CD4-positive, CD25-positive, alpha-beta regulatory T cell (primary cell): ENCODE results near the gene NOP9. TPM values are rescaled to one million over a fixed set of nuclear protein-coding genes. Genes with fewer than 3 reads are reported as not detected.

Experiments used
- ATAC-seq, 2 donors: fragments of 150-1000 bp; cut with Tn5 transposase; one replicate each; pipeline ENCODE4 v1.10.0; 2021; ENCODE audit warnings: low read depth in 2 of 2, moderate number of reproducible peaks in 2 of 2, moderate library complexity in 1 of 2
- DNase-seq, 3 donors: peaks; one replicate each; pipeline versions ENCODE4 v3.0.0 to v3.0.0-alpha.2; 2012 to 2022; ENCODE audit warnings: mixed read lengths in 1 of 3
- H3K27ac ChIP-seq: one replicate; pipeline ENCODE4 v1.7.0; 2013; ENCODE audit warnings: mild to moderate bottlenecking, low read length; ENCODE audit not compliant: insufficient read depth, poor library complexity, severe bottlenecking
- H3K27me3 ChIP-seq: one replicate; pipeline ENCODE4 v1.7.0; 2013; ENCODE audit warnings: low read length; ENCODE audit not compliant: control insufficient read depth, insufficient read depth
- H3K36me3 ChIP-seq: one replicate; pipeline ENCODE4 v1.7.0; 2013; ENCODE audit warnings: mild to moderate bottlenecking, low read length, moderate library complexity; ENCODE audit not compliant: control insufficient read depth, insufficient read depth
- H3K4me1 ChIP-seq: 2 replicates; pipeline ENCODE4 v1.7.0; 2013; ENCODE audit warnings: mild to moderate bottlenecking, low read length; ENCODE audit not compliant: insufficient read depth, control insufficient read depth, poor library complexity, severe bottlenecking
- H3K4me3 ChIP-seq: one replicate; pipeline ENCODE4 v1.7.0; 2013; ENCODE audit warnings: low read depth, mild to moderate bottlenecking, low read length, moderate library complexity
- H3K9me3 ChIP-seq, 2 experiments: 1 replicate in 1 of 2; 2 replicates in 1 of 2; pipeline ENCODE4 v1.7.0; 2013; ENCODE audit warnings: low read length in 2 of 2, mild to moderate bottlenecking in 1 of 2, moderate library complexity in 1 of 2; ENCODE audit not compliant: control insufficient read depth in 2 of 2
- H3K27ac Mint-ChIP-seq, 3 donors: one replicate each; pipeline ENCODE4 v1.8.0; 2020 to 2022; ENCODE audit warnings: mild to moderate bottlenecking in 3 of 3, mixed read lengths in 3 of 3, moderate library complexity in 2 of 3
- H3K27me3 Mint-ChIP-seq: one replicate; pipeline ENCODE4 v1.8.0; 2022; ENCODE audit warnings: mild to moderate bottlenecking, mixed read lengths
- H3K36me3 Mint-ChIP-seq: one replicate; pipeline ENCODE4 v1.8.0; 2020; ENCODE audit warnings: mixed read lengths
- H3K4me1 Mint-ChIP-seq, 4 donors: one replicate each; pipeline ENCODE4 v1.8.0; 2020 to 2022; ENCODE audit warnings: mixed read lengths in 4 of 4, mild to moderate bottlenecking in 1 of 4
- H3K4me3 Mint-ChIP-seq, 4 donors: one replicate each; pipeline ENCODE4 v1.8.0; 2020 to 2022; ENCODE audit warnings: mild to moderate bottlenecking in 4 of 4, mixed read lengths in 4 of 4, moderate library complexity in 3 of 4
- H3K9me3 Mint-ChIP-seq, 7 donors: one replicate each; pipeline ENCODE4 v1.8.0; 2020 to 2022; ENCODE audit warnings: mixed read lengths in 7 of 7, mild to moderate bottlenecking in 3 of 7, moderate library complexity in 2 of 7
- polyA plus RNA-seq, 4 donors: library from polyadenylated mRNA; unstranded; fragments of 300-500 nt; fragmentation: Illumina TruSeq; gene quantifications; one replicate each; pipeline ENCODE4 v1.2.3, GENCODE V29; 2021
- total RNA-seq: library from RNA; stranded (reverse); gene quantifications from one replicate; pipeline ENCODE4 v1.2.3, GENCODE V29; 2022

NOP9 gene, protein sequence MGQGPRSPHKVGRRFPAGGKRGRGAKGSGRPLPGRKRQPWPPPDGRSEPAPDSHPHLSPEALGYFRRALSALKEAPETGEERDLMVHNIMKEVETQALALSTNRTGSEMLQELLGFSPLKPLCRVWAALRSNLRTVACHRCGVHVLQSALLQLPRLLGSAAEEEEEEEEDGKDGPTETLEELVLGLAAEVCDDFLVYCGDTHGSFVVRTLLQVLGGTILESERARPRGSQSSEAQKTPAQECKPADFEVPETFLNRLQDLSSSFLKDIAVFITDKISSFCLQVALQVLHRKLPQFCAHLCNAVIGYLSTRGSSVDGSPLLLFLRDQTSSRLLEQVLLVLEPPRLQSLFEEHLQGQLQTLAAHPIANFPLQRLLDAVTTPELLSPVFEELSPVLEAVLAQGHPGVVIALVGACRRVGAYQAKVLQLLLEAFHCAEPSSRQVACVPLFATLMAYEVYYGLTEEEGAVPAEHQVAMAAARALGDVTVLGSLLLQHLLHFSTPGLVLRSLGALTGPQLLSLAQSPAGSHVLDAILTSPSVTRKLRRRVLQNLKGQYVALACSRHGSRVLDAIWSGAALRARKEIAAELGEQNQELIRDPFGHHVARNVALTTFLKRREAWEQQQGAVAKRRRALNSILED
- total RNA-seq (30.0 TPM), polyA plus RNA-seq (1 to 10 TPM; 1.3 to 2.5 (median 1.8) TPM)

DNA sequence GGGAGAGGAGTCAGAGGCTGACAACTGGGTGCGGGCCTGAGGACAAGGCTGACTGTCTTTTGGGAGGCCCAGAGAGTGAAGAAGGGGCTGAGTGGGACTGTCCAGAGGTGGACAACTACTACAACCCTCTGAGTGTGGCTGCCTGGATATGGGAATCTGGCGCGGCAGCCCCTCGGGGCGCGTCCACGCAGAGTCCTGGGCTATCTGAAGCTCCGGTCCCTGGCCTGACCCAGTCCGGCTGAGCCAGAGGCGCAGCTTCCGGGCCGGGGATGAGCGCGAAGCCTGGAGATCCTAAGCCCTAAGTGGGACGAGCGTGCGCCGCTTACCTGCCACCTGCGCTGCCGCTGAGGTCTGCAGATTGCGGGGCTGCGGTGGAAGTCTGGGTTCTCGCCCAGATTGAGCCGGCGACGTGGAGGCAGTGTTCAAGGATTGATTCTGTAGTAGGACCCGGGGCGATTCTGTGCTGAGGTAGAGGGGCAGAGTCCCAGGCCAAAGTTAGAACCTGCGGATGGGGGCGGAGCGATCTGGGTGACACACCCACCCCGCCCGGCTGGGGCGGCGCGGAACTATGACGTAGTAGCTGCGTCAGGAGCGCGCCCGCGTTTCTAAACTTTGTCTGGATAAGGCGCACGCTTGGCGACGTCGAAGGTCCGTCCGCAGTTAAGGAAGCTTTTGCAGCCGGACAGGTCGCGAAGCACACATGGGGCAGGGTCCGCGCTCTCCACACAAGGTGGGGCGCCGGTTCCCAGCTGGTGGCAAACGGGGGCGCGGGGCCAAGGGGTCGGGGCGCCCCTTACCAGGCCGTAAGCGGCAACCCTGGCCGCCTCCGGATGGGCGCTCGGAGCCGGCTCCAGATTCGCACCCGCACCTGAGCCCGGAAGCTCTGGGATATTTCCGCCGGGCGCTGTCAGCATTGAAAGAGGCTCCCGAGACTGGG, at the start of gene NOP9, which contains the start of gene DHRS1:
Gene NOP9, plus strand, starts transcription at position 596 of the 937 bp plus-strand sequence. Its CDS starts 105 bp downstream, at position 701.
Gene DHRS1, minus strand, starts transcription at position 526 of the 937 bp plus-strand sequence. CDS start 674 bp downstream, outside the sequence.
- peak within 1 kb of the TSS; percentile 86 for H3K4me3 ChIP-seq
- peaks cover 31% of the 10 kb centered on the region for H3K4me1 ChIP-seq
- no peaks in the 10 kb centered on the region for H3K27me3 Mint-ChIP-seq
- no peaks in the 10 kb centered on the region for H3K27me3 ChIP-seq
- H3K4me3 Mint-ChIP-seq: peak within 1 kb of the TSS; percentile 89 to 97 (median 93)
- H3K4me1 Mint-ChIP-seq: peaks cover 22 to 56% (median 40%) of the 10 kb centered on the region in 4 donors
- ATAC-seq (peak; percentile 80 to 86), DNase-seq (peak; percentile 88 to 94 (median 91))
- peak within 1 kb of the TSS; percentile 84 for H3K27ac ChIP-seq
- no peaks in the 10 kb centered on the region for H3K9me3 ChIP-seq
- no peaks in the 10 kb centered on the region for H3K9me3 Mint-ChIP-seq
- peak within 1 kb of the TSS; percentile 76 to 99 (median 92) for H3K27ac Mint-ChIP-seq
- peaks cover 21% of the 10 kb centered on the region for H3K36me3 Mint-ChIP-seq
- peaks cover 48% of the 10 kb centered on the region for H3K36me3 ChIP-seq

DNA sequence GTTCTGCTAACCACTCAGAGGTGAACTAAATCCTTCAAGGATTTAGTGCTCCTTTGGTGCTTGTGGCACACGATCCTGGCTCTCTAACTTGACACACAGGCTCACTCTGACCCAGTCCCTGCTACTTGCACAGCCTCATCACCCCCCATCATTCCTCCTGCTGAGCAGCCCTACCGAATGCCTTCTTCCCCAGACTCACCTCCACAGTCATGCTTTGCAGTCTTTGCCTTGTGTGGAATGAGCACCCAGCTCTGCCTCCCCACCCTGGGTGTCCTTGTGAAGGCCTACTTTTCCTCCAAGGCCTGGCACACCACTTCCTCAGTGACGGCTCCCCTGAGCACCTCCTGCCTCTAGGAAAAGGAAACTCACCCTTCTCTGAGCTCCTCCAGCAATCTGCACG, 49.3 kb upstream of the NOP9 start:
- H3K4me3 Mint-ChIP-seq: peak overlapping the region in 1 of 4 donors; percentile 58
- peaks cover 10% of the 10 kb centered on the region for H3K36me3 ChIP-seq
- peaks cover 5 to 17% (median 11%) of the 10 kb centered on the region in 4 donors for H3K4me1 Mint-ChIP-seq
- no peaks in the 10 kb centered on the region for H3K27me3 ChIP-seq
- DNase-seq (no peak), ATAC-seq (no peak)
- no peak overlapping the region for H3K27ac ChIP-seq
- H3K27me3 Mint-ChIP-seq: no peaks in the 10 kb centered on the region
- peaks cover 13% of the 10 kb centered on the region for H3K4me1 ChIP-seq
- H3K4me3 ChIP-seq: no peak overlapping the region
- peaks cover 16% of the 10 kb centered on the region for H3K36me3 Mint-ChIP-seq
- no peaks in the 10 kb centered on the region for H3K9me3 ChIP-seq
- H3K27ac Mint-ChIP-seq: peak overlapping the region in 1 of 3 donors; percentile 34
- no peaks in the 10 kb centered on the region for H3K9me3 Mint-ChIP-seq

DNA sequence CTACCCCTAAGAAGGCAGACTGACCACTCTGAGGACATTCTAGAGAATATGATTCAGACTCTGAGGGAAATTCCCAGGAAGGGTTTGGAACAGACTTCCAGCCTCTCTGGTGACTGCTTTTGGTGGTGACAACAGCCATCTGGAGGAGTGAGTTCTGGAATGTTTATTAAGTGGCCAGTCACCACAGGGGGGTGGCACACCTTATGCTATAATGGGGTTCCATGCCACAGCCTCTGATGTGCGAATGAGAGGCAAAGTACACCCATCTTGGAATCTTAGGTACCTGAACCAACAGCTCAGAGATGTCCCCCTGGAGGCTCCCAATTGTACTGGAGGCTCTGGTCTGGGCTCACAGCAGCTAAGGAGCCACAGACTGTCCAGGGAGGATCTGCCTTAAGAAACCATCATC, 47.8 kb upstream of the NOP9 start:
- Histone ChIP-seq H3K27me3 (no peaks in the 10 kb centered on the region), H3K9me3 (no peaks in the 10 kb centered on the region), H3K4me1 (peaks cover 9% of the 10 kb centered on the region), H3K36me3 (peaks cover 10% of the 10 kb centered on the region), H3K27ac (no peak overlapping the region), H3K4me3 (no peak overlapping the region)
- Mint-ChIP-seq H3K4me1 (peaks cover 2 to 14% (median 7%) of the 10 kb centered on the region in 4 donors), H3K9me3 (no peaks in the 10 kb centered on the region), H3K27ac (no peak overlapping the region), H3K36me3 (peaks cover 22% of the 10 kb centered on the region), H3K4me3 (no peak overlapping the region), H3K27me3 (no peaks in the 10 kb centered on the region)
- ATAC-seq: no peak
- no peak for DNase-seq

DNA sequence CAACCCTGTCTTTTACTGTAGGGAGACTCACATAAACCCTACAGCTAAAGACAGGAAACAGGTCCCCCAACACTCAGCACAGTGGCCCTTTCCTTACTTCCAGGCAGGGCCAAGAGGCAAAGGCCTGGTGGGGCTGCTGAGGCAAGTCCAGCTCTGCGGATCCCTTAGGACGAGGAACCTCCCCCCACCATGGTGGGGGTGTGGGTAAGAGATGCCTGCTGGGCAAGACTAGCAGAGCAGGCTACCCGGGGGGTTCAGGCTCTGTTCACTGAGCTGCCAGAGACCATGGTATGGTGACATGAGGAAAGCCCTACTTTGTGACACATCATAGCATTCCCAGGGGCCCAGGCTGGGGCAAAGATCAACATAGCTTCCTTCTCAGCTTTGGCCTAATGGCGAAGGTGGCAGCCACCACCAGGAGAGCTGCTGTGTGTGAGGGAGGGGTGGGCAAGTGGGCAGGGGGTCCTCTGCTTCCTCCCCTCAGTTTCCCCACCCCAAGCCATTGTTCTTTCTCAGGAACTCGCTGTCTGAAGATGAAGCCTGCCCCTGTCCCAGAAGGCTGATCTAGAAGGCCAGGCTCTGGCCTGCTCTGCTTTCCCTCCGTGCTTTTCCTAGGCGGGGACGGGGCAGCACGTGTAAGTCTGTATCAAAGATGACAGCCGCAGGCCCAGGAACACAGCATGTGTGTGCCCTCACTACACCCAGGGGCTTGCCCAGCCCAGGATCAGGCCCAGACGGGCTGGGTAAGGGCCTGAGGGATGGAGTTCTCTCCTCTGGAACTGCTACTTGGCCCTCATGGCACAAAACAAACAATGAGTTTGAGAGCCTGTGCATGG, 47.1 kb upstream of the NOP9 start:
- no peak for DNase-seq
- H3K27ac Mint-ChIP-seq: no peak overlapping the region

DNA sequence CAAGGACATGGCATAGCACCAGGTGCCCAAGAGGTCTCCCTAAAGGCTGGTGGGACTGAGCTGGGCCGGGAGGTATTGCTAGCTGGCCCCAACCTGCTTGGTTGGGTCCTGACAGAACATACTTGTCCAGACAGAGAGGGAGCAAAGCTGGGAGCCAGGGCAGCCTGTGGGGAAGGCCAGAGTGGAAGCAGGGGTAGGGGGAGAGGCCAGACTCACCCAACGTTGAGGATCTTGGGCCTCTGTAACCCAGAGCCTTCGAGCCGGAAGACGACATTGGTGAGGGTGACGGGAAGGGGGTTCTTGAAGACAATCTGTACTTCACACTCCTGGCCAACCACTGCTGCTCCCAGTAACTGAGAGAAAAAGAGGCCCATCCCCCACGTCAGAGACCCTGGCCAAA, 45.7 kb upstream of the NOP9 start:
- Mint-ChIP-seq H3K27ac (no peak overlapping the region), H3K9me3 (no peaks in the 10 kb centered on the region), H3K4me3 (peak overlapping the region in 1 of 4 donors; percentile 51), H3K36me3 (peaks cover 20% of the 10 kb centered on the region), H3K4me1 (peaks cover 0 to 5% (median 4%) of the 10 kb centered on the region in 4 donors), H3K27me3 (no peaks in the 10 kb centered on the region)
- ATAC-seq (no peak), DNase-seq (no peak)
- no peaks in the 10 kb centered on the region for H3K27me3 ChIP-seq
- H3K36me3 ChIP-seq: peaks cover 10% of the 10 kb centered on the region
- no peaks in the 10 kb centered on the region for H3K9me3 ChIP-seq
- no peak overlapping the region for H3K4me3 ChIP-seq
- no peaks in the 10 kb centered on the region for H3K4me1 ChIP-seq
- H3K27ac ChIP-seq: no peak overlapping the region

More for the DNA sequence above, 47.1 kb upstream of the NOP9 start:
- Histone ChIP-seq H3K4me3 (no peak overlapping the region), H3K27ac (no peak overlapping the region), H3K36me3 (peaks cover 10% of the 10 kb centered on the region), H3K4me1 (peaks cover 3% of the 10 kb centered on the region), H3K27me3 (no peaks in the 10 kb centered on the region), H3K9me3 (no peaks in the 10 kb centered on the region)
- Mint-ChIP-seq H3K4me1 (peaks cover 1 to 10% (median 4%) of the 10 kb centered on the region in 4 donors), H3K4me3 (no peak overlapping the region), H3K27me3 (no peaks in the 10 kb centered on the region), H3K36me3 (peaks cover 22% of the 10 kb centered on the region), H3K9me3 (no peaks in the 10 kb centered on the region)
- ATAC-seq: no peak

DNA sequence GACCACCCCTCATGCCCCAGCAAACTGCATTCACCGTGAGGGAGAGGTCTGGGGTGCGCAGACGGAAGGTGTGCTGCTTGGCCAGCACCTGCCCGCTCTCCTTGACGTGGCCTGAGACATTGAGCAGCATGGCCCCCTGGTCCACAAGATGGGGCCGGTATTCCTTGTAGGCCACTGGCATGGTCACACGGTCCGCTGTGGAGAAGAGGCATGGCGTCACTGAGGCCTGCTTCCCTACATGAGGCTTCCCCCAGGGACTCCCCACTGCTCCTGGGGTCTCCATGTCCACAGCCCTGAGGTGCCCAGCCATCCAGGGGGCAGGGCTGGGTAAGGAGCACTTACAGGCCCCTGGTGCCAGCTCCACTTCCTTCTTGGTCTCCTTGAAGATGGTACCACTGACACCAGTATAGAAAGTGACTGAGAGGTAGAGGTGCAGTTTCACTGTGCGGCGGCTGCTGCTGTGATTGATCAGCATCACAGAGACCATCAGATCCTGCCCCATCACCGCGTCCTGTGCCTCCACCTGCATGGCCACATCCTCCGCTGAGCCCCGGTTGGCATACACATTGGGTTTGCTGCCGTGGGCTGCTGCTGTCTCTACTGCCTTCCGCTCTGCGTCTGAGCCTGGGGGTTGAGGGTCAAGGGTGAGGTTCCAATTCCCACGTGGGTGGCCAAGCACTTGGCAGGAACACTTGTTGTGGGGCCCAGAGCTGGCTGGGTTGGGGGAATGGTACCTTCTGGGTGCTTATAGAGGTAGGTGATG, 44.8 kb upstream of the NOP9 start:
- Histone ChIP-seq H3K4me3 (no peak overlapping the region), H3K36me3 (peaks cover 10% of the 10 kb centered on the region), H3K27me3 (no peaks in the 10 kb centered on the region), H3K9me3 (no peaks in the 10 kb centered on the region), H3K27ac (no peak overlapping the region), H3K4me1 (no peaks in the 10 kb centered on the region)
- peaks cover 0 to 5% (median 3%) of the 10 kb centered on the region in 4 donors for H3K4me1 Mint-ChIP-seq
- ATAC-seq (no peak), DNase-seq (no peak)
- no peaks in the 10 kb centered on the region for H3K9me3 Mint-ChIP-seq
- no peak overlapping the region for H3K4me3 Mint-ChIP-seq
- H3K27ac Mint-ChIP-seq: no peak overlapping the region
- H3K36me3 Mint-ChIP-seq: peaks cover 20% of the 10 kb centered on the region
- no peaks in the 10 kb centered on the region for H3K27me3 Mint-ChIP-seq
